ENCODE data around the gene ARRB1. TPM values are rescaled to one million over a fixed set of nuclear protein-coding genes. Genes with fewer than 3 reads are reported as not detected.

ARRB1 gene
- total RNA-seq, 1 donor from 2014 or later: 53.8 TPM

- Mint-ChIP-seq H3K4me3 (no peak overlapping the region), H3K27me3 (ENCODE audit: low read depth) (peaks cover 50% of the 10 kb centered on the region), H3K4me1 (no peaks in the 10 kb centered on the region), H3K9me3 (no peaks in the 10 kb centered on the region), H3K27ac (ENCODE audit: unreplicated experiment) (no peak overlapping the region), H3K36me3 (ENCODE audit: low read depth) (no peaks in the 10 kb centered on the region)
- no peak for DNase-seq (ENCODE audit: low read depth, low spot score)
- peak; percentile 17 for TF ChIP-seq CTCF (conservative IDR thresholded peaks at IDR 0.05)
These were observed 102.6 kb downstream of the ARRB1 start for GRCh38 chr11:75248924-75249256.

- TF ChIP-seq CTCF (conservative IDR thresholded peaks at IDR 0.05): no peak
- H3K4me3 Mint-ChIP-seq: no peak overlapping the region
- DNase-seq (ENCODE audit: low read depth, low spot score): no peak
- no peaks in the 10 kb centered on the region for H3K9me3 Mint-ChIP-seq
- H3K36me3 Mint-ChIP-seq (ENCODE audit: low read depth): no peaks in the 10 kb centered on the region
- no peaks in the 10 kb centered on the region for H3K4me1 Mint-ChIP-seq
- H3K27ac Mint-ChIP-seq (ENCODE audit: unreplicated experiment): no peak overlapping the region
- H3K27me3 Mint-ChIP-seq (ENCODE audit: low read depth): peaks cover 60% of the 10 kb centered on the region
These were observed 104.7 kb downstream of the ARRB1 start for GRCh38 chr11:75246671-75247350.

GRCh38 chr11:75246006-75246670, 105.3 kb downstream of the ARRB1 start:
- no peak for DNase-seq (ENCODE audit: low read depth, low spot score)
- Mint-ChIP-seq H3K4me1 (no peaks in the 10 kb centered on the region), H3K27me3 (ENCODE audit: low read depth) (peaks cover 57% of the 10 kb centered on the region), H3K9me3 (no peaks in the 10 kb centered on the region), H3K4me3 (no peak overlapping the region), H3K27ac (ENCODE audit: unreplicated experiment) (no peak overlapping the region), H3K36me3 (ENCODE audit: low read depth) (no peaks in the 10 kb centered on the region)
- TF ChIP-seq CTCF (conservative IDR thresholded peaks at IDR 0.05): no peak

GRCh38 chr11:75245356-75246005, 106.0 kb downstream of the ARRB1 start:
- Mint-ChIP-seq H3K27me3 (ENCODE audit: low read depth) (peaks cover 57% of the 10 kb centered on the region), H3K4me1 (no peaks in the 10 kb centered on the region), H3K9me3 (no peaks in the 10 kb centered on the region), H3K4me3 (no peak overlapping the region), H3K27ac (ENCODE audit: unreplicated experiment) (no peak overlapping the region), H3K36me3 (ENCODE audit: low read depth) (no peaks in the 10 kb centered on the region)
- TF ChIP-seq CTCF (conservative IDR thresholded peaks at IDR 0.05): no peak
- DNase-seq (ENCODE audit: low read depth, low spot score): no peak

GRCh38 chr11:75244052-75244814, 107.2 kb downstream of the ARRB1 start:
- peaks cover 59% of the 10 kb centered on the region for H3K27me3 Mint-ChIP-seq (ENCODE audit: low read depth)
- no peak for TF ChIP-seq CTCF (conservative IDR thresholded peaks at IDR 0.05)
- DNase-seq (ENCODE audit: low read depth, low spot score): no peak
- no peaks in the 10 kb centered on the region for H3K36me3 Mint-ChIP-seq (ENCODE audit: low read depth)
- no peak overlapping the region for H3K4me3 Mint-ChIP-seq
- no peaks in the 10 kb centered on the region for H3K9me3 Mint-ChIP-seq
- H3K4me1 Mint-ChIP-seq: no peaks in the 10 kb centered on the region
- H3K27ac Mint-ChIP-seq (ENCODE audit: unreplicated experiment): no peak overlapping the region
